ENCODE data around the gene USP9X.
"Not testable (repeated sequence)": the region's sequence is repeated elsewhere in the genome, so short reads cannot be mapped to it uniquely, and the experiment has no call there.

USP9X gene

GRCh38 chrX:41285928-41286327 is 200.7 kb downstream of the USP9X start:
- DNase-seq (ENCODE audit: low read depth in 2 of 2), result not testable (repeated sequence)
